ENCODE measurements around the gene MYO18A.

The MYO18A gene

GRCh38 chr17:29111816-29112499, 68.2 kb downstream of the MYO18A start:
- H3K4me1 Mint-ChIP-seq (ENCODE audit: low read depth) = peaks cover 5% of the 10 kb centered on the region
- no peak overlapping the region for H3K27ac Mint-ChIP-seq
- DNase-seq (ENCODE audit: low spot score) = peak; percentile 46
- H3K36me3 Mint-ChIP-seq (ENCODE audit: low read depth) = peaks cover 40% of the 10 kb centered on the region
- H3K9me3 Mint-ChIP-seq = no peaks in the 10 kb centered on the region
- H3K4me3 Mint-ChIP-seq = no peak overlapping the region
- no peaks in the 10 kb centered on the region for H3K27me3 Mint-ChIP-seq (ENCODE audit: low read depth)

GRCh38 chr17:29110372-29110757, 69.8 kb downstream of the MYO18A start:
- H3K36me3 Mint-ChIP-seq (ENCODE audit: low read depth) = peaks cover 45% of the 10 kb centered on the region
- no peaks in the 10 kb centered on the region for H3K9me3 Mint-ChIP-seq
- no peak for DNase-seq (ENCODE audit: low spot score)
- H3K27ac Mint-ChIP-seq = no peak overlapping the region
- H3K4me3 Mint-ChIP-seq = no peak overlapping the region
- no peaks in the 10 kb centered on the region for H3K27me3 Mint-ChIP-seq (ENCODE audit: low read depth)
- H3K4me1 Mint-ChIP-seq (ENCODE audit: low read depth) = no peaks in the 10 kb centered on the region

GRCh38 chr17:29109477-29110371, 70.5 kb downstream of the MYO18A start:
- H3K27ac Mint-ChIP-seq = no peak overlapping the region
- peaks cover 49% of the 10 kb centered on the region for H3K36me3 Mint-ChIP-seq (ENCODE audit: low read depth)
- H3K4me1 Mint-ChIP-seq (ENCODE audit: low read depth) = no peaks in the 10 kb centered on the region
- no peak for DNase-seq (ENCODE audit: low spot score)
- H3K27me3 Mint-ChIP-seq (ENCODE audit: low read depth) = no peaks in the 10 kb centered on the region
- no peaks in the 10 kb centered on the region for H3K9me3 Mint-ChIP-seq
- no peak overlapping the region for H3K4me3 Mint-ChIP-seq

- Mint-ChIP-seq H3K4me1 (ENCODE audit: low read depth) (no peaks in the 10 kb centered on the region), H3K27ac (no peak overlapping the region), H3K36me3 (ENCODE audit: low read depth) (peaks cover 50% of the 10 kb centered on the region), H3K27me3 (ENCODE audit: low read depth) (no peaks in the 10 kb centered on the region), H3K4me3 (no peak overlapping the region), H3K9me3 (no peaks in the 10 kb centered on the region)
- no peak for DNase-seq (ENCODE audit: low spot score)
Measured at GRCh38 chr17:29108823-29109476, 71.2 kb downstream of the MYO18A start.

- no peak for DNase-seq (ENCODE audit: low spot score)
- Mint-ChIP-seq H3K27me3 (ENCODE audit: low read depth) (no peaks in the 10 kb centered on the region), H3K36me3 (ENCODE audit: low read depth) (peaks cover 53% of the 10 kb centered on the region), H3K4me1 (ENCODE audit: low read depth) (no peaks in the 10 kb centered on the region), H3K9me3 (no peaks in the 10 kb centered on the region), H3K4me3 (no peak overlapping the region), H3K27ac (no peak overlapping the region)
Measured at GRCh38 chr17:29107933-29108822, 72.0 kb downstream of the MYO18A start.

- H3K4me1 Mint-ChIP-seq (ENCODE audit: low read depth) = no peaks in the 10 kb centered on the region
- no peaks in the 10 kb centered on the region for H3K9me3 Mint-ChIP-seq
- no peaks in the 10 kb centered on the region for H3K27me3 Mint-ChIP-seq (ENCODE audit: low read depth)
- no peak for DNase-seq (ENCODE audit: low spot score)
- H3K36me3 Mint-ChIP-seq (ENCODE audit: low read depth) = peaks cover 56% of the 10 kb centered on the region
- no peak overlapping the region for H3K27ac Mint-ChIP-seq
- H3K4me3 Mint-ChIP-seq = no peak overlapping the region
Measured at GRCh38 chr17:29107084-29107483, 73.1 kb downstream of the MYO18A start.

GRCh38 chr17:29103341-29103740, 76.9 kb downstream of the MYO18A start:
- H3K27ac Mint-ChIP-seq = no peak overlapping the region
- H3K4me3 Mint-ChIP-seq = no peak overlapping the region
- DNase-seq (ENCODE audit: low spot score) = no peak
- no peaks in the 10 kb centered on the region for H3K27me3 Mint-ChIP-seq (ENCODE audit: low read depth)
- H3K9me3 Mint-ChIP-seq = no peaks in the 10 kb centered on the region
- H3K4me1 Mint-ChIP-seq (ENCODE audit: low read depth) = no peaks in the 10 kb centered on the region
- H3K36me3 Mint-ChIP-seq (ENCODE audit: low read depth) = peaks cover 45% of the 10 kb centered on the region

- peak overlapping the region; percentile 10 for H3K27ac Mint-ChIP-seq
- no peaks in the 10 kb centered on the region for H3K4me1 Mint-ChIP-seq (ENCODE audit: low read depth)
- H3K9me3 Mint-ChIP-seq = no peaks in the 10 kb centered on the region
- H3K27me3 Mint-ChIP-seq (ENCODE audit: low read depth) = no peaks in the 10 kb centered on the region
- H3K4me3 Mint-ChIP-seq = no peak overlapping the region
- DNase-seq (ENCODE audit: low spot score) = no peak
- peaks cover 43% of the 10 kb centered on the region for H3K36me3 Mint-ChIP-seq (ENCODE audit: low read depth)
Measured at GRCh38 chr17:29102741-29103181, 77.4 kb downstream of the MYO18A start.

- Mint-ChIP-seq H3K4me3 (no peak overlapping the region), H3K36me3 (ENCODE audit: low read depth) (peaks cover 46% of the 10 kb centered on the region), H3K27me3 (ENCODE audit: low read depth) (no peaks in the 10 kb centered on the region), H3K4me1 (ENCODE audit: low read depth) (no peaks in the 10 kb centered on the region), H3K27ac (no peak overlapping the region), H3K9me3 (no peaks in the 10 kb centered on the region)
- no peak for DNase-seq (ENCODE audit: low spot score)
Measured at GRCh38 chr17:29102046-29102445, 78.2 kb downstream of the MYO18A start.

GRCh38 chr17:29100296-29100695, 79.9 kb downstream of the MYO18A start:
- no peaks in the 10 kb centered on the region for H3K4me1 Mint-ChIP-seq (ENCODE audit: low read depth)
- no peaks in the 10 kb centered on the region for H3K9me3 Mint-ChIP-seq
- DNase-seq (ENCODE audit: low spot score) = no peak
- H3K36me3 Mint-ChIP-seq (ENCODE audit: low read depth) = peaks cover 42% of the 10 kb centered on the region
- H3K4me3 Mint-ChIP-seq = no peak overlapping the region
- no peaks in the 10 kb centered on the region for H3K27me3 Mint-ChIP-seq (ENCODE audit: low read depth)
- H3K27ac Mint-ChIP-seq = no peak overlapping the region

- H3K9me3 Mint-ChIP-seq = no peaks in the 10 kb centered on the region
- H3K27ac Mint-ChIP-seq = no peak overlapping the region
- DNase-seq (ENCODE audit: low spot score) = no peak
- H3K27me3 Mint-ChIP-seq (ENCODE audit: low read depth) = no peaks in the 10 kb centered on the region
- no peaks in the 10 kb centered on the region for H3K4me1 Mint-ChIP-seq (ENCODE audit: low read depth)
- peaks cover 38% of the 10 kb centered on the region for H3K36me3 Mint-ChIP-seq (ENCODE audit: low read depth)
- no peak overlapping the region for H3K4me3 Mint-ChIP-seq
Measured at GRCh38 chr17:29099527-29099926, 80.7 kb downstream of the MYO18A start.

GRCh38 chr17:29096094-29096493, 84.1 kb downstream of the MYO18A start:
- Mint-ChIP-seq H3K4me1 (ENCODE audit: low read depth) (no peaks in the 10 kb centered on the region), H3K9me3 (no peaks in the 10 kb centered on the region), H3K27me3 (ENCODE audit: low read depth) (no peaks in the 10 kb centered on the region), H3K4me3 (no peak overlapping the region), H3K36me3 (ENCODE audit: low read depth) (peaks cover 28% of the 10 kb centered on the region), H3K27ac (no peak overlapping the region)
- DNase-seq (ENCODE audit: low spot score) = no peak

GRCh38 chr17:29095439-29095838, 84.8 kb downstream of the MYO18A start:
- no peak overlapping the region for H3K4me3 Mint-ChIP-seq

More at GRCh38 chr17:29095439-29095838, 84.8 kb downstream of the MYO18A start:
- H3K9me3 Mint-ChIP-seq = no peaks in the 10 kb centered on the region
- H3K36me3 Mint-ChIP-seq (ENCODE audit: low read depth) = peaks cover 32% of the 10 kb centered on the region
- H3K27me3 Mint-ChIP-seq (ENCODE audit: low read depth) = no peaks in the 10 kb centered on the region
- H3K4me1 Mint-ChIP-seq (ENCODE audit: low read depth) = no peaks in the 10 kb centered on the region
- no peak for DNase-seq (ENCODE audit: low spot score)
- no peak overlapping the region for H3K27ac Mint-ChIP-seq
